Measurements from ENCODE around the gene GRID1. TPM values are rescaled to one million over a fixed set of nuclear protein-coding genes. Genes with fewer than 3 reads are reported as not detected.

The GRID1 gene
- total RNA-seq, 1 donor from 2014 or later, result 0.60 TPM

DNA sequence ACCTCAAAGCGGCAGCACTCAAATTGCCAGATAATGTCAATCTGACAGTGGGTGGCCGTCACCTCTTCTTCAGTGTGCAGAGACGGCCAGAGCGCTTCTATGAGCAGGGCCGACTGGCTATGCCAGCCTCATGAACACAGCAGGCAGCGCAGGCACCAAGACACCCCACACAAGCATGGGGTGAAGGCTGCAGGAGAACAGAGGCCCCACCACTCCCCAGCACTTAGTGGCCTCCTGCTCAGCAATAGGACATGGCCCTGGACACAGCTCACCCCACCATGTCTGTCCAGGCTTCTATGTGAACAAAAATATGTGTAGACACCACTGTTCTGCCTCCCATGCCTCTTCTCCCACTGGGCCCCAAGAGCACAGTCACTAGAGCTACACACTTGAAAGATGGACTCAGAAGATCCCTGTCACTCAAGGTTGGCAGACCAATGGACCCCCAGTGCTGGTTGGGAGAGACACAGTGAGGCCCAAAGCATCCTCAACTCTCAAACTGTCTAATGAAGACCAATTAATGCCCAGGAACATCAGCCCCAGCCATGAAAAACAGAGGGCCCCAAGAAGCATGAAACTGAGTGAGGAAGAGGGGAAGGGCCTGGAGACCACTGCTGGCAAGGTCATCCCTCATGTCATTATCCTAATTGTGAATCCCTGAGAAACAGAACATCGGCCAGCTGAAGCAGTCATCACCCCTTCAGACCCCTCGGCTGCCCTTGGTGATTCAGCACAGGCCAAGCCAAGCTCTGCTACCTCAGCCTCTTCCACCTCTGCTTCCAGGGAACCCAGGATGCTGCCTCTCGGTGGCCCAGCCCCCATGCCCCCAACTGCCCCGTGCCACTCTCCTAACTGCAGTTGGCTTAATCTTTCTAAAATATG lies 77.7 kb downstream of the GRID1 start:
- TF ChIP-seq, protein P1, sequence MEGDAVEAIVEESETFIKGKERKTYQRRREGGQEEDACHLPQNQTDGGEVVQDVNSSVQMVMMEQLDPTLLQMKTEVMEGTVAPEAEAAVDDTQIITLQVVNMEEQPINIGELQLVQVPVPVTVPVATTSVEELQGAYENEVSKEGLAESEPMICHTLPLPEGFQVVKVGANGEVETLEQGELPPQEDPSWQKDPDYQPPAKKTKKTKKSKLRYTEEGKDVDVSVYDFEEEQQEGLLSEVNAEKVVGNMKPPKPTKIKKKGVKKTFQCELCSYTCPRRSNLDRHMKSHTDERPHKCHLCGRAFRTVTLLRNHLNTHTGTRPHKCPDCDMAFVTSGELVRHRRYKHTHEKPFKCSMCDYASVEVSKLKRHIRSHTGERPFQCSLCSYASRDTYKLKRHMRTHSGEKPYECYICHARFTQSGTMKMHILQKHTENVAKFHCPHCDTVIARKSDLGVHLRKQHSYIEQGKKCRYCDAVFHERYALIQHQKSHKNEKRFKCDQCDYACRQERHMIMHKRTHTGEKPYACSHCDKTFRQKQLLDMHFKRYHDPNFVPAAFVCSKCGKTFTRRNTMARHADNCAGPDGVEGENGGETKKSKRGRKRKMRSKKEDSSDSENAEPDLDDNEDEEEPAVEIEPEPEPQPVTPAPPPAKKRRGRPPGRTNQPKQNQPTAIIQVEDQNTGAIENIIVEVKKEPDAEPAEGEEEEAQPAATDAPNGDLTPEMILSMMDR (IDR thresholded peaks at IDR 0.05), result no peak
- H3K36me3 Mint-ChIP-seq (ENCODE audit: low read depth), result no peaks in the 10 kb centered on the region
- no peak overlapping the region for H3K27ac Mint-ChIP-seq (ENCODE audit: unreplicated experiment)
- H3K4me1 Mint-ChIP-seq (ENCODE audit: low read depth), result no peaks in the 10 kb centered on the region
- no peaks in the 10 kb centered on the region for H3K9me3 Mint-ChIP-seq (ENCODE audit: low read depth)
- DNase-seq (ENCODE audit: low spot score), result peak; percentile 64
- H3K27me3 Mint-ChIP-seq (ENCODE audit: low read depth), result peaks cover 2% of the 10 kb centered on the region
- H3K4me3 Mint-ChIP-seq (ENCODE audit: unreplicated experiment), result no peak overlapping the region

DNA sequence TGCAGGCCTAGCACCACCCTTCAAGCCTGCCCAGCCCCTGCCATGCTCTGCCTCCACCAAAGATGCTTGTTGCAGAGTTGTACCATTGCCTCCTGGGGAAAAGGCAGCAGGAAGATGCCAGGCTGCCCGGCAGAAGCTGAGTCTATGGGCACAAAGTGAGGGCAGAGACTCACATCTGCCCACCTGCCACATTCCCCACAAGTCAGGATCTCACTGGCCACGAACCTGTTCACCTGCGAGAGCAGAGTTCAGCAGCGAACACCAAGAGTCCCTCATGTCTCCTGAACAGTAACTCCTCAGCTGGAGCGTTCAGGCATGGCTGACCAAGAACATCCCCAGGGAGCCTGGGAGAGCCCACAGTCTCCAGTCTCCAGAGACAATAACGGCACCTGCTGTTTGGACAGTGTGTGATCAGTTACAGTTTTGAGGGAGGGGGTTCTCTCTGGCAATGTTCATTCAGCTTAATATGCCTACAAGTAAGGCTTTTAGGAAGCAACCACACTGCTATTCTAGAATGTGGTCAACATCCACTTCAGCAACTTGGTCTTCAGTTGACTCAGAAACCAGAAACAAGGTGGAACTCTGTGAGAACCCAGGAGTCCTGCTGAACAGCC lies 78.5 kb downstream of the GRID1 start:
- DNase-seq (ENCODE audit: low spot score), result peak; percentile 55
- TF ChIP-seq, protein P1 (IDR thresholded peaks at IDR 0.05), result no peak
- H3K27me3 Mint-ChIP-seq (ENCODE audit: low read depth), result peaks cover 2% of the 10 kb centered on the region
- no peak overlapping the region for H3K4me3 Mint-ChIP-seq (ENCODE audit: unreplicated experiment)
- H3K4me1 Mint-ChIP-seq (ENCODE audit: low read depth), result no peaks in the 10 kb centered on the region
- H3K36me3 Mint-ChIP-seq (ENCODE audit: low read depth), result no peaks in the 10 kb centered on the region
- no peak overlapping the region for H3K27ac Mint-ChIP-seq (ENCODE audit: unreplicated experiment)
- no peaks in the 10 kb centered on the region for H3K9me3 Mint-ChIP-seq (ENCODE audit: low read depth)

DNA sequence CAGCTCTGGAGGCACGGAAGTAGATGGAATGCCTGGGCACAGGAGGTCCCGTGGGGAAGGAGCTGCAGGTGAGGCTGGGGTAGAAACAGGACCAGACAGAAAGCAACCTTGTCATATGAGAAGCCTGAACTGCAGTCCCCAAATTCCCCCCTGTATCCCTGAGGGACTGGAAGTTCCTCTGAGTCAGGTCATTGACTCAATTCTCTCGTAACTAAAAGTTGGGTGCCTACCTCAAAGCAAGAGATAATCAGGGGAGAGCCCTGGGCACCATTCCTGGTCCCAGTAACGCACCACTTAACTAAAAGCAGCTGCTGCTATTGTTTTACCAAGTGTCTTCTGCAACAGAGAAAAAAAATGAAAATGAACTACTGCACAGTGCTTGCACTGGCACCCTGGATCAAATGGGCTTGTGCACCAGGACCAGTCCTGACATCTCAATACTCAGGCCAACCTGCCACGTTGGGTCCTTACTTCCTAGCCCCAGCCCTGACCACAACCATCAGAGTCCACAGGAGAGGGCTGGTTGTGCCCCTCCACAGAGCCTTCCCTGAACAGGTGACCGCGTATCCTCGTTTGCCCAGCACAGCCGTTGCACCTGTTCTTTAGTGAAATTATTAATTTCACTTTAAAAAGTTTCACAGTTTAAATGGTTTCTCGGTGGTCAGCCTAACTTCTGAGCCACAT lies 79.3 kb downstream of the GRID1 start:
- H3K27me3 Mint-ChIP-seq (ENCODE audit: low read depth), result peaks cover 2% of the 10 kb centered on the region
- H3K9me3 Mint-ChIP-seq (ENCODE audit: low read depth), result no peaks in the 10 kb centered on the region
- peak; percentile 64 for DNase-seq (ENCODE audit: low spot score)
- TF ChIP-seq, protein P1 (IDR thresholded peaks at IDR 0.05), result no peak
- no peaks in the 10 kb centered on the region for H3K4me1 Mint-ChIP-seq (ENCODE audit: low read depth)
- H3K4me3 Mint-ChIP-seq (ENCODE audit: unreplicated experiment), result no peak overlapping the region
- H3K27ac Mint-ChIP-seq (ENCODE audit: unreplicated experiment), result no peak overlapping the region
- H3K36me3 Mint-ChIP-seq (ENCODE audit: low read depth), result no peaks in the 10 kb centered on the region

DNA sequence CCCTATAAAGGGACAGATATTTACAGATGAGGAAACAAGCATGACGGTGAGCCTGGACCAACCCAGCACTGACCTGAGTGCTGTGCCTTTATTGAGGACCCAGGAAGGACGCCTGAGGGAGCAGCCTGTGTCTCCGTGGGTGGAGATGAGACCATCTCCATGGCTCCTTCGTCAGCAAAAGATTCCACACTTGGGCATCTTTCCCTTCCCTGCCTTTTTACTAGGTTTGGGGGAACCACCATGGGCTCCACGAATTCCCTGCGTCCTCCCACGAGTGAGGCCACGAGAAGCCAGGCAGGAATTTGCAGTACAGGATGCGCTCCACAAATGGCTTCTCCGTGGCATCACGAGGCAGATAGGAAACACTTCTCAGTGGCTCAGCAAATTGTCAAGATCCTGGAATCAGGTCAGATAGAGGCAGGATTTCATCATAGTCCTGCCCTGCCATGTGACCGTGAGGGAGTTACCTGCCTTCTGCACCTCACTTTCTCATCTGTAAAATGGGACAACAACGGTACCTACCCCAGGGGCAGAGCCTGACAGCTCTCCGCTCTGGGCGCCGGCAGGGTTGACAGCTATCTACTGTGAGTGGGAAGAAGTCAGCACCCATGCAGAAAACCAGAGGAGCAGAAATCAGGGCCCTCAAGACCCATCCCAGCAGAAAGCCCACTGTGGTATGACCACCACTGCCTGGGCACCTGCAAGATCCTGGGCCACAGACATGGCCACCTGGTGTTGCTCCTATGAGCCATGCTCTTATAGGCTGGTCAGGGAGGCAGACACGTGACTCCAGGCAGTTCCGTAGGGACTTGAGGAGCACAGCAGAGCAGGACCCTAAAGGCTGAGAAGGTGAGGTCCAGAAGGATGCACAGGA lies 80.1 kb downstream of the GRID1 start:
- Mint-ChIP-seq H3K36me3 (ENCODE audit: low read depth) (no peaks in the 10 kb centered on the region), H3K4me3 (ENCODE audit: unreplicated experiment) (no peak overlapping the region), H3K27me3 (ENCODE audit: low read depth) (peaks cover 2% of the 10 kb centered on the region), H3K9me3 (ENCODE audit: low read depth) (no peaks in the 10 kb centered on the region), H3K27ac (ENCODE audit: unreplicated experiment) (no peak overlapping the region), H3K4me1 (ENCODE audit: low read depth) (no peaks in the 10 kb centered on the region)
- peak; percentile 43 for DNase-seq (ENCODE audit: low spot score)
- TF ChIP-seq, protein P1 (IDR thresholded peaks at IDR 0.05), result no peak
